SK-N-SH (cell line): ENCODE measurements around the gene SLC5A3. TPM values are rescaled to one million over a fixed set of nuclear protein-coding genes. Genes with fewer than 3 reads are reported as not detected.
A peak's percentile ranks its signal among the peaks of the same experiment; 100 is the strongest.

ENCODE experiments used
- CTCF ChIA-PET: fragments of 300-600, 350-600 bp; formaldehyde crosslinking; extraction: SDS; loops from one replicate; lab custom pipeline; 2021; lab: Yijun Ruan, JAX
- POLR2A ChIA-PET: fragments of 350-600 bp; sonication (Branson Sonifier 250); formaldehyde crosslinking; extraction: SDS; loops from one replicate; lab custom pipeline; 2020; ENCODE audit warnings: antibody characterized with exemption, inconsistent platforms; lab: Yijun Ruan, JAX
- DNase-seq: peaks from one replicate; pipeline ENCODE4 v3.0.0; 2012
- H2AFZ ChIP-seq: fragments of 200-600 bp; sonication (generic); 2 replicates; pipeline ENCODE4 v1.8.1; 2016; ENCODE audit warnings: antibody characterized with exemption, mild to moderate bottlenecking, low read depth
- H3F3A ChIP-seq: fragments of 200-600 bp; sonication (generic); replicated peaks from 2 replicates; pipeline ENCODE3; 2016; ENCODE audit warnings: antibody characterized with exemption, mild to moderate bottlenecking; ENCODE audit not compliant: insufficient read depth
- H3K27ac ChIP-seq, 2 experiments: fragments of 200-500 bp in 1 of 2; fragments of 200-600 bp in 1 of 2; sonication (Bioruptor generic) in 1 of 2; sonication (generic), shearing (Covaris generic) in 1 of 2; 2 replicates each; pipeline versions ENCODE4 v1.5.1 to v1.6.1; 2014 to 2016; ENCODE audit warnings: low read depth in 2 of 2, inconsistent platforms in 1 of 2, low read length in 1 of 2, mild to moderate bottlenecking in 1 of 2, mixed read lengths in 1 of 2
- H3K27me3 ChIP-seq: fragments of 200-600 bp; sonication (generic), shearing (Covaris generic); 2 replicates; pipeline ENCODE4 v1.6.1; 2016; ENCODE audit warnings: mixed run types; ENCODE audit not compliant: insufficient read depth
- H3K36me3 ChIP-seq, 2 experiments: fragments of 200-500 bp in 1 of 2; fragments of 200-600 bp in 1 of 2; sonication (Bioruptor generic) in 1 of 2; sonication (generic) in 1 of 2; replicated peaks in 1 of 2; 2 replicates each; pipeline versions ENCODE3 to v1.5.1; 2014 to 2016; ENCODE audit warnings: low read length in 1 of 2, mild to moderate bottlenecking in 1 of 2; ENCODE audit not compliant: insufficient read depth in 2 of 2, control insufficient read depth in 1 of 2
- H3K4me1 ChIP-seq, 2 experiments: fragments of 200-500 bp in 1 of 2; fragments of 200-600 bp in 1 of 2; sonication (Bioruptor generic) in 1 of 2; sonication (generic), shearing (Covaris generic) in 1 of 2; 2 replicates each; pipeline versions ENCODE4 v1.5.1 to v1.6.1; 2014 to 2016; ENCODE audit warnings: low read depth in 1 of 2, low read length in 1 of 2, mixed run types in 1 of 2; ENCODE audit not compliant: insufficient read depth in 2 of 2, control insufficient read depth in 1 of 2
- H3K4me2 ChIP-seq: fragments of 200-600 bp; sonication (generic), shearing (Covaris generic); 2 replicates; pipeline ENCODE4 v1.6.1; 2017; ENCODE audit warnings: mixed run types
- H3K4me3 ChIP-seq, 2 experiments: fragments of 200-500 bp in 1 of 2; fragments of 200-600 bp in 1 of 2; sonication (Bioruptor generic) in 1 of 2; sonication (generic), shearing (Covaris generic) in 1 of 2; 2 replicates each; pipeline versions ENCODE4 v1.5.1 to v1.8.1; 2014 to 2016; ENCODE audit warnings: low read depth in 2 of 2, inconsistent platforms in 1 of 2, low read length in 1 of 2, mild to moderate bottlenecking in 1 of 2, mixed read lengths in 1 of 2, moderate library complexity in 1 of 2
- H3K79me2 ChIP-seq: fragments of 200-600 bp; sonication (generic); 2 replicates; pipeline ENCODE4 v1.8.1; 2017; ENCODE audit warnings: mild to moderate bottlenecking; ENCODE audit not compliant: insufficient read depth
- H3K9ac ChIP-seq: fragments of 200-600 bp; sonication (generic); 2 replicates; pipeline ENCODE4 v1.6.1; 2017; ENCODE audit warnings: mixed run types
- H3K9me2 ChIP-seq: fragments of 200-600 bp; sonication (generic); 2 replicates; pipeline ENCODE4 v1.6.1; 2017; ENCODE audit warnings: mixed run types
- H3K9me3 ChIP-seq: fragments of 200-600 bp; sonication (generic); 2 replicates; pipeline ENCODE4 v1.6.1; 2017; ENCODE audit warnings: mixed run types, mild to moderate bottlenecking, moderate library complexity
- H4K20me1 ChIP-seq: fragments of 200-600 bp; sonication (generic); 2 replicates; pipeline ENCODE4 v1.6.1; 2017; ENCODE audit warnings: mild to moderate bottlenecking, mixed run types; ENCODE audit not compliant: insufficient read depth
- ELF1 ChIP-seq: IDR thresholded peaks from 2 replicates; pipeline ENCODE4 v1.4.0; 2012
- FOSL2 ChIP-seq: IDR thresholded peaks from 2 replicates; pipeline ENCODE4 v1.4.0; 2012; ENCODE audit warnings: low read depth, mild to moderate bottlenecking, moderate library complexity, borderline replicate concordance
- NFIC ChIP-seq: IDR thresholded peaks from 2 replicates; pipeline ENCODE4 v1.4.0; 2012; ENCODE audit warnings: borderline replicate concordance
- TCF12 ChIP-seq: IDR thresholded peaks from 2 replicates; pipeline ENCODE4 v1.4.0; 2012
- USF1 ChIP-seq: IDR thresholded peaks from 2 replicates; pipeline ENCODE4 v1.4.0; 2012; ENCODE audit warnings: low read depth, borderline replicate concordance
- ZBTB33 ChIP-seq: IDR thresholded peaks from 2 replicates; pipeline ENCODE4 v1.4.0; 2012; ENCODE audit warnings: low read depth, borderline replicate concordance
- WGBS: methylation state at CpG from one replicate; pipeline ENCODE4 v1.1.6; 2017; ENCODE audit warnings: low lambda C conversion rate; 5-methylcytosine and 5-hydroxymethylcytosine counted together
- polyA plus RNA-seq, 3 experiments: library from polyadenylated mRNA; depleted of rRNA; stranded (reverse); fragments of >200 nt; gene quantifications; 2 replicates each; pipeline ENCODE4 v1.2.3, GENCODE V29; 2012
- TF ChIP-seq, protein P1 (sequence below): fragments of 200-600 bp; sonication (generic); IDR thresholded peaks from 2 replicates; pipeline ENCODE4 v1.6.1; 2017; ENCODE audit warnings: antibody characterized with exemption, mild to moderate bottlenecking, moderate library complexity
- TF ChIP-seq, protein P2 (sequence below): fragments of 150-350 bp; IDR thresholded peaks from 2 replicates; pipeline ENCODE4 v1.6.1; 2016; ENCODE audit warnings: mild to moderate bottlenecking, low read depth, low read length

The SLC5A3 gene
- polyA plus RNA-seq, 1 of the 3 experiments (the other 2 are of a cell fraction): 3.0 TPM

GRCh38 chr21:34061983-34062382 is 11.4 kb upstream of the SLC5A3 start:
- Histone ChIP-seq H3K4me2 (no peak overlapping the region), H3K9ac (no peak overlapping the region), H2AFZ (no peak overlapping the region), H3K9me3 (no peaks in the 10 kb centered on the region), H4K20me1 (no peaks in the 10 kb centered on the region), H3K4me3 (no peak overlapping the region), H3K27ac (no peak overlapping the region), H3K9me2 (no peaks in the 10 kb centered on the region), H3K27me3 (no peaks in the 10 kb centered on the region), H3K36me3 (no peaks in the 10 kb centered on the region), H3F3A (no peaks in the 10 kb centered on the region), H3K4me1 (no peaks in the 10 kb centered on the region), H3K79me2 (no peaks in the 10 kb centered on the region)
- TF ChIP-seq, protein P1, sequence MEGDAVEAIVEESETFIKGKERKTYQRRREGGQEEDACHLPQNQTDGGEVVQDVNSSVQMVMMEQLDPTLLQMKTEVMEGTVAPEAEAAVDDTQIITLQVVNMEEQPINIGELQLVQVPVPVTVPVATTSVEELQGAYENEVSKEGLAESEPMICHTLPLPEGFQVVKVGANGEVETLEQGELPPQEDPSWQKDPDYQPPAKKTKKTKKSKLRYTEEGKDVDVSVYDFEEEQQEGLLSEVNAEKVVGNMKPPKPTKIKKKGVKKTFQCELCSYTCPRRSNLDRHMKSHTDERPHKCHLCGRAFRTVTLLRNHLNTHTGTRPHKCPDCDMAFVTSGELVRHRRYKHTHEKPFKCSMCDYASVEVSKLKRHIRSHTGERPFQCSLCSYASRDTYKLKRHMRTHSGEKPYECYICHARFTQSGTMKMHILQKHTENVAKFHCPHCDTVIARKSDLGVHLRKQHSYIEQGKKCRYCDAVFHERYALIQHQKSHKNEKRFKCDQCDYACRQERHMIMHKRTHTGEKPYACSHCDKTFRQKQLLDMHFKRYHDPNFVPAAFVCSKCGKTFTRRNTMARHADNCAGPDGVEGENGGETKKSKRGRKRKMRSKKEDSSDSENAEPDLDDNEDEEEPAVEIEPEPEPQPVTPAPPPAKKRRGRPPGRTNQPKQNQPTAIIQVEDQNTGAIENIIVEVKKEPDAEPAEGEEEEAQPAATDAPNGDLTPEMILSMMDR: no peak
- TF ChIP-seq NFIC (no peak), ZBTB33 (no peak), ELF1 (no peak), USF1 (peak; percentile 88)
- TF ChIP-seq, protein P2, sequence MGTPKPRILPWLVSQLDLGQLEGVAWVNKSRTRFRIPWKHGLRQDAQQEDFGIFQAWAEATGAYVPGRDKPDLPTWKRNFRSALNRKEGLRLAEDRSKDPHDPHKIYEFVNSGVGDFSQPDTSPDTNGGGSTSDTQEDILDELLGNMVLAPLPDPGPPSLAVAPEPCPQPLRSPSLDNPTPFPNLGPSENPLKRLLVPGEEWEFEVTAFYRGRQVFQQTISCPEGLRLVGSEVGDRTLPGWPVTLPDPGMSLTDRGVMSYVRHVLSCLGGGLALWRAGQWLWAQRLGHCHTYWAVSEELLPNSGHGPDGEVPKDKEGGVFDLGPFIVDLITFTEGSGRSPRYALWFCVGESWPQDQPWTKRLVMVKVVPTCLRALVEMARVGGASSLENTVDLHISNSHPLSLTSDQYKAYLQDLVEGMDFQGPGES: no peak
- DNase-seq: peak; percentile 23
- CTCF ChIA-PET: no interaction called here
- POLR2A ChIA-PET: no interaction called here
- 27% methylated on average over 3 of the region's 3 CpGs for WGBS

DNA sequence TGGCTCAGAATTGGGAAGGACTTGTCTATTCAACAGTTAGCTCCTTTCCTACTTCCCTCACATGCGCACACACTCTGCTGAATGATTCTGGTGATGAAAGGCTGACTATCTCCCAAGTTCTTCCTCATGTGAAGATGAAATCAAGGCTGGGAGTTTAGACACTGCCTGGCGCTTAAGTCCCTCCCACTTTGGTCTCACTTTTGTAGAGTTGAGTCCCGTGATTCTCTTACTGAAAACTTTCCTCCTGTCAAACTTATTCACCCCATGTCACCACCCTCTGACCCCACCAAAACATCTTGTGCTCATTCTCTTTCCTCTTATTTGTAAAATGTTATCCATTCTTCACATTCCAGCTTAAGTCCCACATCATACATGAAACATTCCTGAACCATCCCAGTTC is 8.4 kb upstream of the SLC5A3 start:
- H3K27me3 ChIP-seq: no peaks in the 10 kb centered on the region
- no peak overlapping the region for H3K27ac ChIP-seq
- DNase-seq: no peak
- H3K9me2 ChIP-seq: no peaks in the 10 kb centered on the region
- H3K9ac ChIP-seq: no peak overlapping the region
- CTCF ChIA-PET: interaction anchor here (0.9 kb wide), 1 partner anchor 47 kb away, joined by 3 read pairs; no protein-coding TSS in a partner anchor
- no peaks in the 10 kb centered on the region for H3F3A ChIP-seq
- no peak overlapping the region for H2AFZ ChIP-seq
- no peak overlapping the region for H3K4me3 ChIP-seq
- POLR2A ChIA-PET: no interaction called here
- TF ChIP-seq TCF12 (no peak), FOSL2 (no peak)
- H3K79me2 ChIP-seq: no peaks in the 10 kb centered on the region
- no peaks in the 10 kb centered on the region for H3K4me1 ChIP-seq
- WGBS: 19% methylated on average over 3 of the region's 3 CpGs
- H3K36me3 ChIP-seq: no peaks in the 10 kb centered on the region
- H4K20me1 ChIP-seq: no peaks in the 10 kb centered on the region
- no peaks in the 10 kb centered on the region for H3K9me3 ChIP-seq
- no peak overlapping the region for H3K4me2 ChIP-seq
